ENCODE data around the gene ZCCHC12.
"Not testable (repeated sequence)": the region's sequence is repeated elsewhere in the genome, so short reads cannot be mapped to it uniquely, and the experiment has no call there.

ZCCHC12 gene

GRCh38 chrX:118823263-118824172 is at the start of gene ZCCHC12:
Gene ZCCHC12 (plus strand): TSS chrX:118823824. CDS start chrX:118825245, 1,421 bp downstream.
- no peak within 1 kb of the TSS for H3K4me3 ChIP-seq (ENCODE audit: low read depth, low read length)

GRCh38 chrX:118779581-118779980 is 44.0 kb upstream of the ZCCHC12 start:
- no peak overlapping the region for H3K4me3 ChIP-seq (ENCODE audit: low read depth, low read length)

- no peak overlapping the region for H3K4me3 ChIP-seq (ENCODE audit: low read depth, low read length)
Measured at GRCh38 chrX:118780509-118780908, 43.1 kb upstream of the ZCCHC12 start.

GRCh38 chrX:118780911-118781310 is 42.7 kb upstream of the ZCCHC12 start:
- no peak overlapping the region for H3K4me3 ChIP-seq (ENCODE audit: low read depth, low read length)

- no peak overlapping the region for H3K4me3 ChIP-seq (ENCODE audit: low read depth, low read length)
Measured at GRCh38 chrX:118795528-118796280, 27.9 kb upstream of the ZCCHC12 start.

GRCh38 chrX:118802857-118803256 is 20.8 kb upstream of the ZCCHC12 start:
- no peak overlapping the region for H3K4me3 ChIP-seq (ENCODE audit: low read depth, low read length)

GRCh38 chrX:118807151-118808017 is 16.2 kb upstream of the ZCCHC12 start:
- H3K4me3 ChIP-seq (ENCODE audit: low read depth, low read length), result no peak overlapping the region

GRCh38 chrX:118817257-118817656 is 6.4 kb upstream of the ZCCHC12 start:
- not testable (repeated sequence) for H3K4me3 ChIP-seq (ENCODE audit: low read depth, low read length)

GRCh38 chrX:118824173-118824730 is 628 bp downstream of the ZCCHC12 start:
- no peak overlapping the region for H3K4me3 ChIP-seq (ENCODE audit: low read depth, low read length)

GRCh38 chrX:118825227-118825626 is 1.6 kb downstream of the ZCCHC12 start:
- H3K4me3 ChIP-seq (ENCODE audit: low read depth, low read length), result no peak overlapping the region

GRCh38 chrX:118839334-118839958 is 15.8 kb downstream of the ZCCHC12 start:
- peak overlapping the region; percentile 27 for H3K4me3 ChIP-seq (ENCODE audit: low read depth, low read length)

GRCh38 chrX:118847676-118848075 is 24.1 kb downstream of the ZCCHC12 start:
- no peak overlapping the region for H3K4me3 ChIP-seq (ENCODE audit: low read depth, low read length)

GRCh38 chrX:118853596-118853995 is 30.0 kb downstream of the ZCCHC12 start:
- no peak overlapping the region for H3K4me3 ChIP-seq (ENCODE audit: low read depth, low read length)

- H3K4me3 ChIP-seq (ENCODE audit: low read depth, low read length), result no peak overlapping the region
Measured at GRCh38 chrX:118855681-118856310, 32.2 kb downstream of the ZCCHC12 start.

GRCh38 chrX:118857006-118857405 is 33.4 kb downstream of the ZCCHC12 start:
- H3K4me3 ChIP-seq (ENCODE audit: low read depth, low read length), result no peak overlapping the region

- H3K4me3 ChIP-seq (ENCODE audit: low read depth, low read length), result no peak overlapping the region
Measured at GRCh38 chrX:118861338-118861737, 37.7 kb downstream of the ZCCHC12 start.

GRCh38 chrX:118862091-118862490 is 38.5 kb downstream of the ZCCHC12 start:
- no peak overlapping the region for H3K4me3 ChIP-seq (ENCODE audit: low read depth, low read length)

GRCh38 chrX:118862979-118863378 is 39.4 kb downstream of the ZCCHC12 start:
- H3K4me3 ChIP-seq (ENCODE audit: low read depth, low read length), result no peak overlapping the region

- no peak overlapping the region for H3K4me3 ChIP-seq (ENCODE audit: low read depth, low read length)
Measured at GRCh38 chrX:118864063-118864635, 40.5 kb downstream of the ZCCHC12 start.
